Measurements from ENCODE around the gene CCNQ.

GRCh38 chrX:153569475-153569874 lies 29.5 kb downstream of the CCNQ start:
- no peak for TF ChIP-seq POLR2A (IDR thresholded peaks at IDR 0.05)
- no peak for TF ChIP-seq CTCF (IDR thresholded peaks at IDR 0.05)

Data from testis (tissue), 2 donors.